A673 (cell line): ENCODE measurements around the gene PRRC2B. TPM values are rescaled to one million over a fixed set of nuclear protein-coding genes. Genes with fewer than 3 reads are reported as not detected.
"Not testable (repeated sequence)": the region's sequence is repeated elsewhere in the genome, so short reads cannot be mapped to it uniquely, and the experiment has no call there.

Source experiments
- BruUV-seq: library from RNA; stranded (reverse); fragments of 400-500 nt; replicated peaks from 2 replicates; lab custom pipeline; 2021; lab: Mats Ljungman, UMichigan
- CTCF ChIA-PET: fragments of 300-600 bp; sonication (Branson Sonifier 250); formaldehyde crosslinking; loops from one replicate; lab custom pipeline; 2022; ENCODE audit warnings: antibody characterized with exemption; lab: Charles Lee
- POLR2A ChIA-PET: fragments of 300-600 bp; sonication (Branson Sonifier 250); formaldehyde crosslinking; loops from one replicate; lab custom pipeline; 2022; ENCODE audit warnings: antibody characterized with exemption; ENCODE audit not compliant: low non-redundant PET; lab: Charles Lee
- DNase-seq: peaks from one replicate; pipeline ENCODE4 v3.0.0-alpha.2; 2015; ENCODE audit warnings: low spot score
- H3K27ac ChIP-seq: fragments of 200-600 bp; sonication (generic); 2 replicates; pipeline ENCODE4 v1.5.1; 2016; ENCODE audit warnings: mixed run types, low read depth, mild to moderate bottlenecking, mixed read lengths, antibody characterized with exemption, low read length; ENCODE audit not compliant: poor library complexity, severe bottlenecking
- H3K27me3 ChIP-seq: fragments of 200-600 bp; sonication (generic); replicated peaks from 2 replicates; pipeline ENCODE4 v1.6.1; 2017; ENCODE audit warnings: mixed run types, low read depth, mild to moderate bottlenecking, mixed read lengths, antibody characterized with exemption, low read length; ENCODE audit not compliant: insufficient read depth, poor library complexity
- H3K36me3 ChIP-seq: fragments of 200-600 bp; sonication (generic); 2 replicates; pipeline ENCODE4 v1.6.1; 2016; ENCODE audit warnings: mixed run types, mild to moderate bottlenecking, mixed read lengths, antibody characterized with exemption, low read length; ENCODE audit not compliant: insufficient read depth, poor library complexity, severe bottlenecking
- H3K4me1 ChIP-seq: fragments of 200-600 bp; sonication (generic); 2 replicates; pipeline ENCODE4 v1.6.1; 2017; ENCODE audit warnings: mixed run types, mild to moderate bottlenecking, mixed read lengths, antibody characterized with exemption, low read length; ENCODE audit not compliant: insufficient read depth, poor library complexity, severe bottlenecking
- H3K4me3 ChIP-seq: fragments of 200-600 bp; sonication (generic); 2 replicates; pipeline ENCODE4 v1.5.1; 2016; ENCODE audit warnings: low read depth, mixed run types, mild to moderate bottlenecking, mixed read lengths, low read length; ENCODE audit not compliant: poor library complexity, severe bottlenecking
- H3K9me3 ChIP-seq: fragments of 200-600 bp; sonication (generic); 2 replicates; pipeline ENCODE4 v1.6.1; 2016; ENCODE audit warnings: mixed run types, low read depth, mild to moderate bottlenecking, mixed read lengths, antibody characterized with exemption, low read length; ENCODE audit not compliant: poor library complexity, severe bottlenecking
- CTCF ChIP-seq: fragments of 300-800, 200-600 bp; sonication (generic); conservative IDR thresholded peaks from 2 replicates; pipeline ENCODE4 v1.5.1; 2017; ENCODE audit warnings: low read depth, mild to moderate bottlenecking, antibody characterized with exemption, low read length, moderate library complexity, mixed read lengths
- EZH2 ChIP-seq: fragments of 200-600 bp; sonication (generic); IDR thresholded peaks from 2 replicates; pipeline ENCODE4 v1.6.1; 2017; ENCODE audit warnings: borderline replicate concordance, low read depth, mild to moderate bottlenecking, mixed read lengths, antibody characterized with exemption, low read length; ENCODE audit not compliant: poor library complexity, severe bottlenecking
- intact Hi-C: fragments of 100-400 bp; cut with micrococcal nuclease; formaldehyde crosslinking; loops from one replicate; pipeline ENCODE4 v1.10.0; 2022; ENCODE audit not compliant: unreplicated experiment
- total RNA-seq: library from RNA; stranded (reverse); gene quantifications from 2 replicates; pipeline ENCODE4 v1.2.3, GENCODE V29; 2021

The PRRC2B gene
- total RNA-seq, 1 experiment from 2014 or later, result 317 TPM

- Histone ChIP-seq H3K27me3 (peaks cover 41% of the 10 kb centered on the region), H3K9me3 (peaks cover 21% of the 10 kb centered on the region), H3K36me3 (no peaks in the 10 kb centered on the region), H3K4me1 (peaks cover 11% of the 10 kb centered on the region), H3K27ac (no peak overlapping the region), H3K4me3 (peak overlapping the region; percentile 33)
- no TSS peak for BruUV-seq
- CTCF ChIA-PET, result no interaction called here
- TF ChIP-seq CTCF (no peak), EZH2 (peak; percentile 71)
- intact Hi-C loops, result no loop called here
- no peak for DNase-seq
- POLR2A ChIA-PET, result no interaction called here
Measured at GRCh38 chr9:131545786-131546335, 152.0 kb downstream of the PRRC2B start.

GRCh38 chr9:131546336-131547084, 152.6 kb downstream of the PRRC2B start:
- Histone ChIP-seq H3K36me3 (no peaks in the 10 kb centered on the region), H3K4me1 (peaks cover 11% of the 10 kb centered on the region), H3K27ac (no peak overlapping the region), H3K27me3 (peaks cover 41% of the 10 kb centered on the region), H3K4me3 (peak overlapping the region; percentile 33), H3K9me3 (peaks cover 21% of the 10 kb centered on the region)
- DNase-seq, result peak; percentile 33
- CTCF ChIA-PET, result interaction anchor here (0.6 kb wide), 1 partner anchor 744 kb away, joined by 7 read pairs; no protein-coding TSS in a partner anchor
- intact Hi-C loops, result no loop called here
- no peak for TF ChIP-seq CTCF
- no peak for TF ChIP-seq EZH2
- BruUV-seq, result no TSS peak
- POLR2A ChIA-PET, result no interaction called here

DNA sequence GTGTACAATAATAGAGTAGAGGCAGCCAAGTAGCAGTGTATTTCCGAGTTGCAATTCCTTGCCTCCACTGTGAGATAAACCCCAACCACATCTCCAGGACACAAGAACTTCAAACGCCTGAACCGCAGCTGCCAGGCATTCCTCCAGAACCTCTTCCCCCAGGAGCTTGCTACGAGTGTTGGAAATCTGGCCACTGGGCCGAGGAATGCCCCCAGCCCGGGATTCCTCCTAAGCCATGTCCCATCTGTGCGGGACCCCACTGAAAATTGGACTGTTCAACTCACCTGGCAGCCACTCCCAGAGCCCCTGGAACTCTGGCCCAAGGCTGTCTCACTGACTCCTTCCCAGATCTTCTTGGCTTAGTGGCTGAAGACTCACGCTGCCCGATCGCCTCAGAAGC, 155.3 kb downstream of the PRRC2B start:
- H3K36me3 ChIP-seq, DNase-seq, H3K27ac ChIP-seq, CTCF ChIA-PET, H3K9me3 ChIP-seq, POLR2A ChIA-PET, intact Hi-C loops, H3K4me3 ChIP-seq, BruUV-seq: not testable (repeated sequence)
- Histone ChIP-seq H3K27me3 (peaks cover 45% of the 10 kb centered on the region), H3K4me1 (peaks cover 11% of the 10 kb centered on the region)

Other genes starting within 250 kb of the PRRC2B start
- gene FAM78A, start 117.6 kb upstream of the PRRC2B start, total RNA-seq, result 0.84 and 1.7 TPM in 2 replicates
- not detected in 2 replicates for gene PLPP7, start 104.4 kb upstream of the PRRC2B start, total RNA-seq
- gene POMT1, start 108.8 kb downstream of the PRRC2B start, total RNA-seq, result 39.6 and 41.7 TPM in 2 replicates
- gene UCK1, start 137.2 kb downstream of the PRRC2B start, total RNA-seq, result 48.0 and 51.6 TPM in 2 replicates
- gene PRRT1B, start 151.4 kb downstream of the PRRC2B start, total RNA-seq, result not detected in 2 replicates